ENCODE results near the gene RC3H1. TPM values are rescaled to one million over a fixed set of nuclear protein-coding genes. Genes with fewer than 3 reads are reported as not detected.

RC3H1 gene
- total RNA-seq, 1 donor from 2014 or later, result 48.0 TPM

GRCh38 chr1:173884701-173885100 lies 137.5 kb downstream of the RC3H1 start:
- no peak overlapping the region for H3K27ac Mint-ChIP-seq (ENCODE audit: unreplicated experiment)
- no peak for TF ChIP-seq CTCF (IDR thresholded peaks at IDR 0.05; ENCODE audit: partially characterized antibody, unreplicated experiment)
- no peak for DNase-seq
- H3K9me3 Mint-ChIP-seq (ENCODE audit: unreplicated experiment), result no peaks in the 10 kb centered on the region
- H3K4me3 Mint-ChIP-seq (ENCODE audit: unreplicated experiment), result no peak overlapping the region
- no peaks in the 10 kb centered on the region for H3K27me3 Mint-ChIP-seq (ENCODE audit: unreplicated experiment)
- H3K4me1 Mint-ChIP-seq (ENCODE audit: low read depth, unreplicated experiment), result no peaks in the 10 kb centered on the region
- H3K36me3 Mint-ChIP-seq (ENCODE audit: unreplicated experiment), result no peaks in the 10 kb centered on the region

Other genes starting within 250 kb of the RC3H1 start
- 17.0 TPM for gene DARS2, start 197.7 kb downstream of the RC3H1 start, total RNA-seq (ENCODE audit: unreplicated experiment)
- gene CENPL, start 197.5 kb downstream of the RC3H1 start, total RNA-seq (ENCODE audit: unreplicated experiment), result 4.3 TPM
- 281 TPM for gene GAS5, start 154.4 kb downstream of the RC3H1 start, total RNA-seq (ENCODE audit: unreplicated experiment)
- gene ZBTB37, start 154.0 kb downstream of the RC3H1 start, total RNA-seq (ENCODE audit: unreplicated experiment), result 11.7 TPM
- not detected for gene SERPINC1, start 105.0 kb downstream of the RC3H1 start, total RNA-seq (ENCODE audit: unreplicated experiment)
- 44.1 TPM for gene RABGAP1L, start 137.2 kb upstream of the RC3H1 start, total RNA-seq (ENCODE audit: unreplicated experiment)